Measurements from ENCODE around the gene EMC9. TPM values are rescaled to one million over a fixed set of nuclear protein-coding genes. Genes with fewer than 3 reads are reported as not detected.

The EMC9 gene
- total RNA-seq, 4 donors from 2014 or later = 6.3 to 15.3 (median 10.0) TPM

DNA sequence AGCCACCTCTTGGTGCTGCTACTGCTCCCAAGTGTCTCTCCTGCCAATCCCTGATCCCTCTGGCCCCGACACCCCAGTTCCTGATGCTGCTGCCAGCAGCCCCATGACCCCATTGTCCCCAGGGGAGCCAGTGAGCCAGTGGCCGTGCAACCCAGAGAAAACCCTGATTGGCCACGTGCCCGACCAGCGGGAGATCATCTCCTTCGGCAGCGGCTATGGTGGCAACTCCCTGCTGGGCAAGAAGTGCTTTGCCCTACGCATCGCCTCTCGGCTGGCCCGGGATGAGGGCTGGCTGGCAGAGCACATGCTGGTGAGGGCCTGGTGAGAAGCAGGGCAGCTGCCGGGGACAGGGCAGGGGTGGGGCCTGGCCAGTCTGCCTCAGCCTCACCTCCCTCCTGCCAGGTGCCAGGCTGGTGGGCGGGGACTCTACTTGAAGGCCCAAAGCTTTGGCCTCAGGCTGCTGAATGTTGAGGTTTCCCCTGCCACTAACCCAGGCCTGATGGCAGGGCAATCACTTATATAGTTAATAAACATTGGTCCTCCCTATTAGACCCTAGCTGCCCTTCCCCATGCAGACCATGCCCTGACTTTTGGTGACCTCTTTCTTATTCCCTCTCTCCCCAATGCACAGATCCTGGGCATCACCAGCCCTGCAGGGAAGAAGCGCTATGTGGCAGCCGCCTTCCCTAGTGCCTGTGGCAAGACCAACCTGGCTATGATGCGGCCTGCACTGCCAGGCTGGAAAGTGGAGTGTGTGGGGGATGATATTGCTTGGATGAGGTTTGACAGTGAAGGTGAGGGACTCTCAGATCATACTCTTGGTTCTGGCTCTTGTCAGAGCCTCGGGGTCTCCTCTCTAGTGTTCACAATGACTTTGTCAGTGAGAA is 42.2 kb downstream of the EMC9 start:
- no peak for DNase-seq (ENCODE audit: low spot score)
- TF ChIP-seq, protein P1, sequence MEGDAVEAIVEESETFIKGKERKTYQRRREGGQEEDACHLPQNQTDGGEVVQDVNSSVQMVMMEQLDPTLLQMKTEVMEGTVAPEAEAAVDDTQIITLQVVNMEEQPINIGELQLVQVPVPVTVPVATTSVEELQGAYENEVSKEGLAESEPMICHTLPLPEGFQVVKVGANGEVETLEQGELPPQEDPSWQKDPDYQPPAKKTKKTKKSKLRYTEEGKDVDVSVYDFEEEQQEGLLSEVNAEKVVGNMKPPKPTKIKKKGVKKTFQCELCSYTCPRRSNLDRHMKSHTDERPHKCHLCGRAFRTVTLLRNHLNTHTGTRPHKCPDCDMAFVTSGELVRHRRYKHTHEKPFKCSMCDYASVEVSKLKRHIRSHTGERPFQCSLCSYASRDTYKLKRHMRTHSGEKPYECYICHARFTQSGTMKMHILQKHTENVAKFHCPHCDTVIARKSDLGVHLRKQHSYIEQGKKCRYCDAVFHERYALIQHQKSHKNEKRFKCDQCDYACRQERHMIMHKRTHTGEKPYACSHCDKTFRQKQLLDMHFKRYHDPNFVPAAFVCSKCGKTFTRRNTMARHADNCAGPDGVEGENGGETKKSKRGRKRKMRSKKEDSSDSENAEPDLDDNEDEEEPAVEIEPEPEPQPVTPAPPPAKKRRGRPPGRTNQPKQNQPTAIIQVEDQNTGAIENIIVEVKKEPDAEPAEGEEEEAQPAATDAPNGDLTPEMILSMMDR (IDR thresholded peaks at IDR 0.05) = no peak
- no peak for ATAC-seq (ENCODE audit: low FRiP score)

DNA sequence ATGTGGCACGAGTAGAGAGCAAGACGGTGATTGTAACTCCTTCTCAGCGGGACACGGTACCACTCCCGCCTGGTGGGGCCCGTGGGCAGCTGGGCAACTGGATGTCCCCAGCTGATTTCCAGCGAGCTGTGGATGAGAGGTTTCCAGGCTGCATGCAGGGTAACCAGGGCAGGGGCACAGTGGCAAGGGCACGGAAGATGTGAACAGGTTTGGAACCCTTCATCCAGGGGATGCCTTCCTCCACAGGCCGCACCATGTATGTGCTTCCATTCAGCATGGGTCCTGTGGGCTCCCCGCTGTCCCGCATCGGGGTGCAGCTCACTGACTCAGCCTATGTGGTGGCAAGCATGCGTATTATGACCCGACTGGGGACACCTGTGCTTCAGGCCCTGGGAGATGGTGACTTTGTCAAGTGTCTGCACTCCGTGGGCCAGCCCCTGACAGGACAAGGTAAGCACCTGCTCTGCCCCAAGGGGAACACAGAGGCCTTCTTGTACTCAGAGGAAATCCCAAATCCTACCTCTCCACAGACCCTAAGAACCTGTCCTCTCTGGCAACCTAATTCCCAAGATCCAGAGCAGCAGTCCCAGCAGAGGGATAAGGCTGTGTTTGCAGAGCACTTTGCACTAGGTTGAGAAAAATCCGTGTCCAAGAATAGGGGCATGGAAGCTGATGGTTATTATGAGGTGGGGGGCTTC is 43.0 kb downstream of the EMC9 start:
- no peak for DNase-seq (ENCODE audit: low spot score)
- TF ChIP-seq, protein P1 (IDR thresholded peaks at IDR 0.05) = no peak
- no peak for ATAC-seq (ENCODE audit: low FRiP score)

DNA sequence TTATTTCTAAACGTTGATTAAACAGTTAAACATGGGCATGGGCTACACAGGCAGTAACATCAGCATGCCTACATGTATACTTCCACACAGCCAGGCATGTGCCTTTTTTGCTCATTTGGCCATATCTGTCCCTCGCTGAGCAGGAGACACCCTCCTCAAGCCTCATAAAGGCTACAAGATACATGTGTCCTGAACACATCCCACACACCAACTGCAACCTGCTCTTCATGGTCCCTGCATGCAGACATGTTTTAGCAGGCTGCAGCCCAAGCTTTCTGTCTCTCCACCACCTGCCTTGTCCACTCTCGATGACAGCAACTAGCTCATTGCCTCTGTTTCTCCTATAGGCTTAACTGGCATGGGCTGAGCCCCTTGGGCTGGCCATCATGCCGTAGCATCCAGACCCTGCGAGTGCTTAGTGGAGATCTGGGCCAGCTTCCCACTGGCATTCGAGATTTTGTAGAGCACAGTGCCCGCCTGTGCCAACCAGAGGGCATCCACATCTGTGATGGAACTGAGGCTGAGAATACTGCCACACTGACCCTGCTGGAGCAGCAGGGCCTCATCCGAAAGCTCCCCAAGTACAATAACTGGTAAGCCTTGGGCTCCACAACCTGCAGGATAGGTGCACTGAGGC is 44.7 kb downstream of the EMC9 start:
- TF ChIP-seq, protein P1 (IDR thresholded peaks at IDR 0.05) = no peak
- DNase-seq (ENCODE audit: low spot score) = no peak

DNA sequence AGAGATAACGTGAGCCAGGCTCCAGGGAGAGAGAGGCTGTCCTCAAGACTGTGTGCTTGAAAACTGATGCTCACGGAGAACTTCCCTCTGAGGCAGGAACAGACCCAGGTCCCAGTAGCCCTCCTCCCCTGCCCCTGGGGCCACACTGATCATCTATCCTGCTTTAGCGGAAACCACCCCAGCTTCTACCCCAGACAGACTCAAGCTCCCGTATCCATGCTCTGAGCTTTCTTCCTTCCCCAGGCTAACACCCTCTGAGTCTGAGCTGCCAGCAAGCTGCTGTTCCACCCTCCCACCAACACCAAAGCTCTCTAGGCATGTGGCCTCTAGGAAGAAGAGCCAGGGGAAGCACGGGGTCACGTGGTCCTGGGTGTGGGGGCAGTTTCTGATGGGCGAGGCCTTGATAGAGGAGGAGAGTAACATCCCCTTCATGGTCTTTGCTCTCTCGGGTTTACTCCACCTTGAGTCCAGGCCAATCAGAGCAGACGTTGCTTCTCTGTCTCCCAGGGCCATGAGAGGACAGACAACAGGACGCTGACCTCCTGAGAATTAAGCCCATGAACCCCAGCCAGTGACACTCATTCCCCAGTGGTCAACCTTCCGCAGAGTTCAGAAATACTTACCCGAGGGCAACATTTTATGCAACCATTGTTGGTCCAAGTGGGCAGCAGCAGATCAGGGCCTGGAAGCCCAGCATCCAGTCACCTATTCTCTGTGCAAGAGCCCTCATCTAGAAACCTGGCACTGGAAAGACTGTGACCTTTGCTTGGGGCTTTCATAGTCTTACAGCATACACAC is 45.9 kb downstream of the EMC9 start:
- DNase-seq (ENCODE audit: low spot score) (no peak), ATAC-seq (ENCODE audit: low FRiP score) (no peak)
- TF ChIP-seq, protein P1 (IDR thresholded peaks at IDR 0.05) = no peak

More for the DNA sequence above, 44.7 kb downstream of the EMC9 start:
- ATAC-seq (ENCODE audit: low FRiP score) = no peak

DNA sequence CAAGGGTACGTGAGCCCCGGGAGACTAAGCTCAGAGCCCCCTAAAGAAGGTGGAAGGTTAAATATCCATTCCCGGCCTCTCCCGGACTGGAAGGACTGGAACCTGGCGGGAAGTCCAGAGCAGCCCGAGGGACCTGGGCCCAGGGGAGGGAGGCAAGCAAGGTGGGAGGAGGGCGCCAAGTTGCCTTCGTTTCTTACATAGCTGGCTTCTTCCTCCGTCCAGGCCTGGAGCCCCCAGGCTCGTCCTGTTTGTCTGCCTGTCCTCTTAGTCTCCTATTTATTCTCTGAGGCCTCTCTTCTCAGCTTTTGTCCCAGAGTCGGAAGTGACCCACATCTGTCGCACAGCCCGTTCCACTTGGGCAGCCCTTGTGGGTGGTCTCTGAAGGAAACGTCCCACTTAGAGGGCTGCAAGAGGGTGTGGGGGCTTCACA is 46.5 kb downstream of the EMC9 start:
- DNase-seq (ENCODE audit: low spot score) (no peak), ATAC-seq (ENCODE audit: low FRiP score) (peak; percentile 6)
- TF ChIP-seq, protein P1 (IDR thresholded peaks at IDR 0.05) = no peak
